Subcutaneous adipose tissue (tissue), 4 donors: ENCODE data around the gene TOP2B. TPM values are rescaled to one million over a fixed set of nuclear protein-coding genes. Genes with fewer than 3 reads are reported as not detected.

Experiments
- total RNA-seq, 4 donors: library from RNA; depleted of rRNA; stranded (reverse); fragments of >200 nt; gene quantifications; one replicate each; pipeline ENCODE4 v1.1.0, GENCODE V29; 2016
- TF ChIP-seq, protein P1 (sequence below): fragments of 450-650 bp; IDR thresholded peaks from one replicate; pipeline ENCODE4 v1.5.1; 2016; ENCODE audit warnings: low read depth, mild to moderate bottlenecking, control low read depth, antibody characterized with exemption, moderate library complexity

TOP2B gene
- total RNA-seq, 4 donors from 2014 or later: 83.5 to 126 (median 87.0) TPM

DNA sequence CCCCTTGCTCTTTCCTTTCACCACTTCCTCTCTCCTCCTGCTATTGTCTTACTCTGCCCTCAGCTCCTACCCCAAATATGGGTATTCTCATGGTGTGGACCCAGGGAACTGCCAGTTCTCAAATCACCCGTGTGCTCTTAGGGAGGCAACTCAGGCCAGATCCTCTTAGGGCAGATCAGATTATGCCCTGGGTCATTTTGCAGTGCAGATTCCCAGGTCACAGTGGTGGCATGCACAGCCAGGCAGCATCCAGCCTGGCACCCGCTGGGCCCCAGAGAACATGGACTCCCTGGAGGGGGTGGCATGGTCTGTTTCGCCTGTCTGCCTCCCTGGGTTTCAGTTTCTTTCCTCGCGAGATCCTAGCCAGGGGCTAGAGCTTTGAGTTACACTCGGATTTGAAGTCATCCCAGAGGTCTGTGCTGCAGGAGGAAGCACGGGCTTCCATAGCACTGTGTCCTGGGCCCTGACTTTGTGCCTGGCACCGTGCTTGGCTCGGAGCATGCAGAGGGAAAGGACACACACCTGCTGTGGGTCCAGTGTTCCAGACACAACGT, 96.1 kb downstream of the TOP2B start:
- TF ChIP-seq, protein P1, sequence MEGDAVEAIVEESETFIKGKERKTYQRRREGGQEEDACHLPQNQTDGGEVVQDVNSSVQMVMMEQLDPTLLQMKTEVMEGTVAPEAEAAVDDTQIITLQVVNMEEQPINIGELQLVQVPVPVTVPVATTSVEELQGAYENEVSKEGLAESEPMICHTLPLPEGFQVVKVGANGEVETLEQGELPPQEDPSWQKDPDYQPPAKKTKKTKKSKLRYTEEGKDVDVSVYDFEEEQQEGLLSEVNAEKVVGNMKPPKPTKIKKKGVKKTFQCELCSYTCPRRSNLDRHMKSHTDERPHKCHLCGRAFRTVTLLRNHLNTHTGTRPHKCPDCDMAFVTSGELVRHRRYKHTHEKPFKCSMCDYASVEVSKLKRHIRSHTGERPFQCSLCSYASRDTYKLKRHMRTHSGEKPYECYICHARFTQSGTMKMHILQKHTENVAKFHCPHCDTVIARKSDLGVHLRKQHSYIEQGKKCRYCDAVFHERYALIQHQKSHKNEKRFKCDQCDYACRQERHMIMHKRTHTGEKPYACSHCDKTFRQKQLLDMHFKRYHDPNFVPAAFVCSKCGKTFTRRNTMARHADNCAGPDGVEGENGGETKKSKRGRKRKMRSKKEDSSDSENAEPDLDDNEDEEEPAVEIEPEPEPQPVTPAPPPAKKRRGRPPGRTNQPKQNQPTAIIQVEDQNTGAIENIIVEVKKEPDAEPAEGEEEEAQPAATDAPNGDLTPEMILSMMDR: no peak

DNA sequence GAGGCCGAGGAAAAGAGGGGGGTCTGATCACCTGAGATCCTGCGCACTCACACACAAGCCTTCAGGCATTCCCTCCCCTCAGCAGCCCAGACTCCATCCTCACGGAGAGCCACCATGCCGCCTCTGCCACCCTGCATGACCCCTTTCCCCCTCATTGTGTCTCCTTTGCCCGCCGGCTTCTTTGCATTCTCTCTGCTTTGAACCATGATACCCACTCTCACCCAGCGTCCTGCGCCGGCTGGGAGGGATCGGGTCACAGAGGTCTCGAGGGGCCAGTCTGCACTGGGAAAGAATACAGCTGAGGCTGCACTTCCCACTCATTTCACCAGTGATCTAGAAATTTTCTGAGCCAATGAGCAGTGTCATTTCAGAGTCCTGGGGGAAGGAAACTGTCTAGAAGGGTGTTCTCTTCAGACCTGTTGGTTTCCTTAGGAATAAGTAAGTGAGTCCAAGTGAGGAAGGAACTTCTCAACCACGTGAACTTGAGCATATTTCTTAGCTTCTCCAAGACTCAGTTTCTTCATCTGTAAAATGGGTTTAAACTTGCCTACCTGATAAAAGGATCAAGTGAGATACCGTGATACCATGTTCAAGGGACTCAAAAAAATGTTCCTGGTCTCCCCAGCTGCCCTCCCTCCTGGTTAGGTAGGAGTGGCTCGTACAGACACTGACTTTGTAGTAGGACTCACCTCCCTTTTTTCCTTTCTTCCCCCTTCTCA, 96.7 kb downstream of the TOP2B start:
- TF ChIP-seq, protein P1: no peak

DNA sequence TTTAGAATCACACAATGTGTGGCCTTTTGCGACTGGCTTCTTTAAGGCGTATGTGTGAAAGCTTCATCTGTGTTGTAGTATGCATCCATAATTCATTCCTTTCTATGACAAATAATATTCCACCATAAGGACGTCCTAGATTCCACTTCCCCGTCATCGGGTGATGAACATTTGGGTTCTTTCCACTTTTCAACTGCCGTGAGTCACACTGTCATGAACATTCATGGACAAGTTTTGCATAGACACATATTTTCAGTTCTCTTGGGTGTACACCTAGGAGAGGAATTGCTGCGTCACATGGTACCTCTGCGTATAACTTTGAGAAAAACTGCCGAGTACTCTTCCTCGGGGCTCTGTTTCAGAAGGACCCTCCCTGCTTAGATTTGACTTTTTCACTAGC, 97.3 kb downstream of the TOP2B start:
- TF ChIP-seq, protein P1: no peak

DNA sequence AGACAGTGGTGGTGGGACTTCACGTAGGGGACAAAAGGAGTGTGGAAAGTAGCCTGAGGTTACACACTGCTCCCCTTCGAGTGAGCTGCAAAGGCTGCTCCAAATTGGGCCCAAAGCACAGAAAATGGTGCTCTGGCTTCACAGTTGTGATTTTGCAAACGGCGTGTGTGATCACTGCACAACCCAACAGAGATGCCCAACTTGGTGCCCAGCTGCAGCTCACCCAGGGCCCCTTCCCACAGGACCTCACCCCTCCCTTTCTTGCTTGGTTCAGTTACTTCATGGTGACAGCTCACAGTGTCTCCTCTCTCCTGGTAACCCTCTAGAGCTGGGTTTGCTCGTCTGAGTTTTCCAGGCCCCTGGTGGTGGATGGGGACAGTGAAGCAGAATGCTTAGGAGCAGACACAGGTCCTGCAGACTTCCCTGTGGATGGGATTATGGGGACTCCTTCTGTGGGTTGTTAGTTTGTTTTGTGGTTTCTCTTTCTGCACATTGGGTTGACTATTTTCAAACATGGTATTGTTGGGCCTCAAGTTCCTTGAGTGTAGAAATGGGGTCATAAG, 98.3 kb downstream of the TOP2B start:
- TF ChIP-seq, protein P1: no peak

DNA sequence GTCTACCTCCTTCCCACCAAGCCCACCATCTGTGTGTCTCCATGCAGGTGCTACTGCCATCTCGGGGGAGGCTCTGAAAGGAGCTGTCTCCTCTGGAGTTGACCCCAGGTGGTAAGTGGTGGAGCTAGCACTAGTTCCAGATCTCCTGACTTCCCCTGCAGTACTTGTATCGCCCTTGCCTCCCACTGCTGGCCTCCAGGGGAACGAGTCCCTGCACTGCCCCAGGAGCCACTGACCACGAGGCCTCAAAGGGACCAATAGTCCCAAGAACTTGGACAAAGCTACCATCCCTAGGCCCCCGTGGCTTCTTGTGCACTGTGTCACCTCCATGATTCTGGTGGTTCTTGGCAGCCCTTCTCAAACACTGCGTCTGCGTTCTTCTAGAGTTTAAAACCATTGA, 98.9 kb downstream of the TOP2B start:
- TF ChIP-seq, protein P1: no peak

DNA sequence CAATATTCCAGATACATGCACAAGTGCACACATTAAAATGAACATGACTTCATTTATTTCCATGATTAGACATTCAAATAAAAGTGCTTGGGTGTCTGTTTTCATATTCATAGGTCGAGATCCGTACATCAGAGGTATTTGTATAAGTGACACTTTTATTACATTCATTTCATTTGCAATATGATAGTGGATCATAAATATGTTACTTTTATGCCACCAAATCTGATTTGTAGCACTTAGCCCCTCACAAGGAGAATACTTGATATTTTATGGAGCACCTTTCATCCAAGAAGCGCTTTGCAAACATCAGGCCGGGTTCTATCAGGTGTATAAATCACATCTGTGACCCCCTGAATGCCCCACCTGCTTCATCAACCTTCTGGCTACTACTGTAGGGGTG, 100.6 kb downstream of the TOP2B start:
- TF ChIP-seq, protein P1: no peak

DNA sequence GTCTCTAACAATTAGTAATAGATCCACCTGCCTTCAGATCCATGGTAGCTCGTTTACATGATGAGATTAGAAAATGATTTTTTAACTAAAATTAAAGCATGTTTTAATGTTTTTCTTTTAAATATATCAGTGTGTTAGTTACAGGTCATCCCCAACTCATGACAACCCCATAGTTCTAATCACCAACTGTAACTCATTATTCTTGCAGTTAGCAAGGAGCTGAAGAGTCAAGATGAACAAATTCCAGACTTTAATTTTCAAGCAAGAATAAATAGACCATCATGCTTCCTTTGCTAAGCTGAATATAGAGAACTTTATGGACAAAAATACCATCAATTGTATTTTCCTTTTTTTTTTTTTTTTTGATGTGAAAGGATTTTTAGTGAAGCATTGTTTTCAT, 101.1 kb downstream of the TOP2B start:
- TF ChIP-seq, protein P1: no peak
